Lung (tissue), 12 donors: ENCODE results near the gene TINCR. TPM values are rescaled to one million over a fixed set of nuclear protein-coding genes. Genes with fewer than 3 reads are reported as not detected.

Source experiments
- ATAC-seq: fragments of 200-7000 bp; cut with Tn5 transposase; one replicate; pipeline ENCODE4 v1.9.1; 2020; ENCODE audit warnings: moderate number of reproducible peaks; ENCODE audit not compliant: insufficient read depth, low FRiP score
- DNase-seq, 3 donors: peaks; one replicate each; pipeline ENCODE4 v3.0.0-alpha.2; 2013 to 2017
- H3K27ac ChIP-seq, 2 donors: one replicate each; pipeline ENCODE4 v1.5.1; 2013; ENCODE audit warnings: mild to moderate bottlenecking in 2 of 2, moderate library complexity in 2 of 2, control low read depth in 1 of 2, inconsistent platforms in 1 of 2, low read depth in 1 of 2, low read length in 1 of 2
- H3K27me3 ChIP-seq, 3 donors: one replicate each; pipeline ENCODE4 v1.5.1; 2013; ENCODE audit warnings: low read length in 2 of 3; ENCODE audit not compliant: control insufficient read depth in 3 of 3, insufficient read depth in 3 of 3
- H3K36me3 ChIP-seq, 4 donors: one replicate each; pipeline ENCODE4 v1.5.1; 2013; ENCODE audit warnings: low read length in 4 of 4, mild to moderate bottlenecking in 1 of 4, moderate library complexity in 1 of 4; ENCODE audit not compliant: control insufficient read depth in 4 of 4, insufficient read depth in 4 of 4
- H3K4me1 ChIP-seq, 5 donors: one replicate each; pipeline ENCODE4 v1.5.1; 2013; ENCODE audit warnings: low read length in 5 of 5, mild to moderate bottlenecking in 2 of 5, moderate library complexity in 1 of 5; ENCODE audit not compliant: control insufficient read depth in 5 of 5, insufficient read depth in 5 of 5
- H3K4me3 ChIP-seq: one replicate; pipeline ENCODE4 v1.5.1; 2013; ENCODE audit warnings: mild to moderate bottlenecking, control low read depth, moderate library complexity
- H3K9ac ChIP-seq, 2 donors: one replicate each; pipeline ENCODE4 v1.5.1; 2013; ENCODE audit warnings: low read length in 2 of 2, control low read depth in 1 of 2; ENCODE audit not compliant: insufficient read depth in 1 of 2
- H3K9me3 ChIP-seq, 4 donors: one replicate each; pipeline ENCODE4 v1.5.1; 2013; ENCODE audit warnings: low read length in 3 of 4, mild to moderate bottlenecking in 1 of 4, moderate library complexity in 1 of 4; ENCODE audit not compliant: control insufficient read depth in 4 of 4, insufficient read depth in 3 of 4
- CTCF ChIP-seq: IDR thresholded peaks from 2 replicates; pipeline ENCODE4 v1.5.1; 2012; ENCODE audit warnings: mild to moderate bottlenecking; ENCODE audit errors: control extremely low read depth, extremely low read depth
- WGBS, 2 donors: extraction: QIAGEN DNeasy Blood & Tissue Kit; methylation state at CpG; one replicate each; pipeline ENCODE4 v1.1.7; 2013; 5-methylcytosine and 5-hydroxymethylcytosine counted together
- polyA plus RNA-seq, 2 donors: library from polyadenylated mRNA; stranded (reverse); fragments of 200-250 nt; gene quantifications; one replicate each; pipeline ENCODE4 v1.2.1, GENCODE V29; 2013
- total RNA-seq, 2 donors: library from RNA; depleted of rRNA in 1 of 2; stranded (reverse); fragments of >200 nt in 1 of 2; gene quantifications; one replicate each; pipeline ENCODE4 v1.2.1, GENCODE V29; 2014 to 2021
- donor health status: control.
- donor health status: control.
- donor health status: Bipolar disorder and iron deficiency.
- donor health status: healthy.
- donor health status: DM: yes; HTN: yes; CAD: no.

Gene TINCR
- total and polyA plus RNA-seq, 4 donors: 1.0 to 2.0 (median 1.9) TPM

GRCh38 chr19:5593343-5594255, 25.8 kb upstream of the TINCR start:
- peak in 1 of 3 donors; percentile 41 for DNase-seq
- ATAC-seq: no peak
- H3K4me3 ChIP-seq: no peak overlapping the region
- no peak for TF ChIP-seq CTCF
- no peaks in the 10 kb centered on the region for H3K4me1 ChIP-seq
- peaks cover 38 to 82% (median 55%) of the 10 kb centered on the region in 4 donors for H3K36me3 ChIP-seq
- no peaks in the 10 kb centered on the region for H3K9me3 ChIP-seq
- H3K27me3 ChIP-seq: no peaks in the 10 kb centered on the region
- H3K9ac ChIP-seq: no peak overlapping the region
- no peak overlapping the region for H3K27ac ChIP-seq
- 95% methylated on average over 64 to 67 of the region's 67 CpGs for WGBS, 2 donors

GRCh38 chr19:5592531-5593342, 25.0 kb upstream of the TINCR start:
- no peak overlapping the region for H3K27ac ChIP-seq
- no peak overlapping the region for H3K9ac ChIP-seq
- no peaks in the 10 kb centered on the region for H3K4me1 ChIP-seq
- peaks cover 32 to 84% (median 55%) of the 10 kb centered on the region in 4 donors for H3K36me3 ChIP-seq
- ATAC-seq (no peak), DNase-seq (no peak)
- 92 to 94% methylated on average over 24 of the region's 24 CpGs for WGBS, 2 donors
- TF ChIP-seq CTCF: no peak
- no peaks in the 10 kb centered on the region for H3K27me3 ChIP-seq
- H3K4me3 ChIP-seq: no peak overlapping the region
- no peaks in the 10 kb centered on the region for H3K9me3 ChIP-seq

GRCh38 chr19:5591476-5591875, 23.7 kb upstream of the TINCR start:
- no peak for DNase-seq
- no peak for ATAC-seq
- no peak for TF ChIP-seq CTCF
- Histone ChIP-seq H3K4me3 (no peak overlapping the region), H3K9me3 (no peaks in the 10 kb centered on the region), H3K4me1 (peaks cover 0 to 1% (median 0%) of the 10 kb centered on the region in 5 donors), H3K27me3 (no peaks in the 10 kb centered on the region), H3K27ac (no peak overlapping the region), H3K9ac (no peak overlapping the region), H3K36me3 (peaks cover 23 to 86% (median 56%) of the 10 kb centered on the region in 4 donors)
- WGBS, 2 donors: 97% methylated on average over 17 of the region's 17 CpGs
